GM19043 (cell line): ENCODE results near the gene SPTBN5.

Experiments used
- ATAC-seq: cut with Tn5 transposase; IDR thresholded peaks from one replicate; pipeline ENCODE4 v1.9.1; 2021; ENCODE audit warnings: low read depth; ENCODE audit not compliant: unreplicated experiment

Gene SPTBN5

DNA sequence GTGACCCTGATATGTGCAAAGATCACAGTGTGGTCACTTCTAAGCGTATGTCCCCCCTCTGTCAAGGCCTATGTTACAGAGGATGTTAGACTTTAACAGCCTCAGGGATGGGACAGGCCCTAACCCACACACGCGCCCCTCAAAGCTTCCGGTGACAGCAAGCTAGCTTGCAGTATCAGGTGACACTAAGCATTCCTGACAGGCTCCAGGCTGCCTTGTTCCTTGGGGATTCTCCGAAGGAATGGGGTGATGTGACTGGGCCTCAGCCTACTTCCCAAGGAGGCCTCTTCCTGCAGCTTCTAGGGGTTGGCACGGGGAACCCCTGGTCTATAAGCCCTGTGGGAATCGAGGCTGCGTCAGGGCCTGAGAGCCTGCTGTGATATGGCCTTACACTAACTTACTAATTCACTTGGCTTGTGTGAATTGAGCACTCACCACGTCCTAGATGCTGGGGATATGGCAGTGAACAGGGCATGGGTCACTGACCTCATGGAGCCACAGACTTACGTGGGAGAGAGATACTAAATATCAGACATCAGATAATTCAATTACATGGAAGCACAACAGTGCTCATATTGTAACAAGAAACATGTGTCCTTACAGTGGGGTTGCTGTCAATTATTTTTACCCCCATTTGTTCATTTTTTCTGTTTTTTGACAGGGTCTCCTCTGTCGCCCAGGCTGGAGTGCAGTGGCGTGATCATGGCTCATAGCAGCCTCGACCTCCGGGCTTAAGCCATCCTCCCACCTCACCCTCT, 11.4 kb upstream of the SPTBN5 start:
- no peak for ATAC-seq

- ATAC-seq = no peak
Measured at GRCh38 chr15:41904541-41905005, 10.7 kb upstream of the SPTBN5 start.

DNA sequence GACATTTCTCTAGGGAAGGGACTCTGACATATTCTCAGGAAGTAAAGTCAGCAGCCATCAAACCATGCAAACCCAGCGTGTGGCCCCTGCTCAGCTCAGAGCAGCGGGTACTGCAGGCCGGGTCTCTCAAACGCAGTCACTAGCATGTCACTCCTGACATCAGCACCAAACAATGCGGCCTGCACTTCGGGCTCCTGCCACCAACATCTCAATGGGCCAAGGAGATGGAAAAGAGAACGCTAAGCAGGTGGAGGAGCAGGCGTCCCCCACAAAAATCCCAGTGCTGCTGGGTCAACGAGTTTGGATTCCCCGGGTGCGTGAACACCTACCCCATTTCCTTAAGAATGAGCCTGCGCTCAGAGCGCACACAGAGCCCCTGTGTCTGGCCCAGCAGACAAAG, 9.9 kb upstream of the SPTBN5 start:
- no peak for ATAC-seq

DNA sequence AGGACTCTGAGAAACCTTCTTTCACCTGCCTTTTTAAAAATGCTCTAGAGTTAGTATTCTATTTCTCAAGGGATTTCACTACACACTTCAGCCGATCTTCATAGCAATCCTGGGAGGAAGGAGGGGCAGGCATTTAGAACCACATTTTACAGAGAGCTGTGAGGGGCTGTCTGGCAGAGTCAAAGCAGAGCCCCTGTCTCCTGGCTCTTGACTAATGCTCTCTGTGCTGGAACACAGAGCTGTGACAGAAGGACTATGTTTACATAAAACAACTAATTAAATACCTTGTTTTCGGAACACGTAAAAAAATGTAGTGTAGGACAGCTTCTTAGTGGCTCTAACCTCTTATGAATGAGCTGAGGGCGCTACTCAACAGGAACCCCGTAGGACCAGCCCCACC, 7.6 kb upstream of the SPTBN5 start:
- no peak for ATAC-seq

GRCh38 chr15:41900526-41901380, 6.9 kb upstream of the SPTBN5 start:
- ATAC-seq = no peak

GRCh38 chr15:41899854-41900442, 6.1 kb upstream of the SPTBN5 start:
- ATAC-seq = no peak

DNA sequence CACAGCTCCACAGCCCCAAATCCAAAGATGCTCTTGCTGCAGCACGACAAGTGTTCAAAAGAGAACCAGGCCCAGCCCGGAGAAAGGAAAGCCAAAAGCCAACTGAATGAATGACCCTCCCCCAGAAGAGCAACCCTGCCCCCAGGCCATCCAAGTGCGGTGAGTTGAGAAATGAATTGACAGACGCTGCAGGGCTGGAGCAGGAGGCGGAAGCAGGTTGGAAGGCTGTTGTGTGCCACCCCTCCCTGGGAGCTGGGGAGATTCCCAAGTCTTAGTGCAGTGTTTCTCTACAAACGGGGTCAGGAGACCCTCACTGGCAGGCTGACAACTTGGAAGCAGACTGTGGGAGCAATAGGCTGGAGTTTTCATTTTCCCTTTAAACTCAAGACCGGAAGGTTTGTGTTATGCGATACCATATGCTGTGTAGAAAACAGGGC, 3.5 kb upstream of the SPTBN5 start:
- ATAC-seq = no peak

DNA sequence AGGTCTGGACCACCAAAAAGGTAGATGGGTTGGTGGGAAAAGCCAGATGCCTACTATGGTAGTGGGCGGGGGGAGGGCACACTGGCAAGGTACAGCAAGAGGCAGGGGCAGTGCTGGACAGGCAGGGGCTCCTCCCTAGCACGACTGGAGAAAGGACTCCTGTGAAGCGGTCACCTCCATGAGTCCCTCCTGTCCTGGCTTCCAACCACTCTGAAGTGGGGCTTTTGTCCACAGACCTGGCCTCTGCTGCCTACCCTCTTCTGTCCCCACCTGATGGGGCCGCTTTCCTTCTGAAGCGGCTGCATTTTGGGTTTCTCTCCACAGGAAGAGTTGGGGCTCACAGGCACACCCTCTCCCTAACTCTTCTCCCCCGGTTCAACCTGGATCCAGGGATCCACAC, 2.7 kb upstream of the SPTBN5 start:
- no peak for ATAC-seq

DNA sequence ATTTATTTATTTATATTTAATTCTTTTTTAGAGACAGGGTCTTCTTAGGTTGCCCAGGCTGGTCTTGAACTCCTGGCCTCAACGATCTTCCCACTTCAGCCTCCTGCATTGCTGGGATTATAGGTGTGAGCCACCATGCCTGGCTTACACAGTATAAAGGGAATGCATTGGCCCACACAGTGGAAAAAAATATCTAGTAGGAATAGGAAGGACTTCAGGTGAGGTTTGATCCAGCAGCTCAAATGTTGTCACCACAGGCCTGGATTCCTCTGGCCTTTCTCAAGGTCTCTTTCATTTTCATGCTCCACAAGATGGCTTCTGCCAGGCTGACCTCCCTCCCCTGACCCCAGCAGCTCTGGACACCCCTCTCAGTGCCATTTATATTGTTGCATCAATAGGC, 2.1 kb upstream of the SPTBN5 start:
- no peak for ATAC-seq

GRCh38 chr15:41895491-41895890, 1.6 kb upstream of the SPTBN5 start:
- no peak for ATAC-seq

DNA sequence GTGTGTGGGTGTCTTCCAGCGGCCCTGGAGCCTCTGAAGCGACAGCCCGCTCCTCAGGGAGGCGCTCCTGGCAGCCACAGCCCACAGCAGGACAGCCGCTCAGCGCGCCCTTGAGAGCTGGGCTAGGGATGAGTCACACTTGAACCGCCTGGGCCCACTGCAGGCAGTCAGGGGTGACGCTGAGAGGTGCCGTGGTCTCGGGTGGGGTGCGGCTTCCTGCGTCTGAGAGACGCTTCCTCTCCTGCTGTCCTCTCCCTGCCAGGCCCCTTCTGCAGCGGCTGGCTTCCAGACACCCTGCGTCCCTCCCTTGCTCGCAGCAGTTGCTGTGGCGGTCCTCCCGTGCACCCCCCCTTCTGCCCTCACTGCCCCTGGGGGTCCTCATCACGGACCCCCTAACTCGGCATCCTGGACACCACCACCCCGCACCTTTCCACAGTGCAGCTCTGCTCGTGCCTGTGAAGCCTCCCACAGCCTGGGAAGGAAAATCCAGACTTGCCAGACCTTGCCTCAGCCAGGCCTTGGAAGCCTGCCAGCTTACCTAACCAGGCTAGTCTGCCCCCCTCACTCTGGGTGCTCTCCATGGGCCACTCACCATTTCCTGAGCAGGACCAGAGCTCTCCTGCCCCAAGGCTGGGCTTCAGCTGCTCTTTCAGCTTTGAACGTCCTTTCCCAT, 1.1 kb upstream of the SPTBN5 start:
- ATAC-seq = peak; percentile 84

- no peak for ATAC-seq
Measured at GRCh38 chr15:41894251-41894790, 468 bp upstream of the SPTBN5 start.

DNA sequence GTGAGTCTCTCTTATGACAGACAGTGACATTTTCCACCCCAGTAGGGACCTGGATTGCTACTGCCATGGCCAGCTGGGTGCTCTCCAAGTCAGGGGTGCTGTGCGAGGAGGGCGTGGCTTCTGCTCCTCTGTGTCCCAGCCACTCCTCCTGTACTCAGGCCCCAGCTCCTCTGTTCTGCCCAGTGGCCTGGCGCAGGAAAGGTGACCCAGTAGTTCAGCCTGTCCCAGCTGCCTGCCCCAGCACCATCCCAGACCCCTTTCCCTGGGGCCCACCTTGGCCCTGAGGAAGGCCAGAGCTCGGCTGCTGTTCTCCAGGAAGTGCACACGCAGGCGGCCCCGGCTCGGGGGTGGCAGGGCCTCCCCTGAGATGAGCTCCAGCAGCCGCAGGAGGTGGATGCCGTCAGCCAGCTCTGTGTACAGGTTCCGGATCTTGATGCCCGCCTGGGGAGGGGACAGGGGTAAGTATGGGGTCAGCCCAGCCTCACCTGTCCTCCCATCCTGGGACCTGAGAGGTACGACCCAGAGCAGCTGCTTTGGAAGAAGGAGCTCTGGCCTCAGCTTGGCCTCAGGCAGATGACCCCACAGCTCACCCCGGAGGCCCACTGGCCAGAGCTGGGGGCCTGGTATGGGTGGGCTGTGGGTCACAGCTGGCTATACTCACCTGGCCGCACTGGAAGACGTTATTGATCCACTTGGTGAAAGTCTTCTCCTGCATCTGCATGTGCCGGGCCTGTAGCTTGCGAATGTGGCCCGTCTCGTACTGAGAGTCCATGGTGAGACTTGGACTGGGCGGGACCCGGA, 1.0 kb downstream of the SPTBN5 start:
- no peak for ATAC-seq

GRCh38 chr15:41891946-41892345, 1.9 kb downstream of the SPTBN5 start:
- ATAC-seq = no peak

DNA sequence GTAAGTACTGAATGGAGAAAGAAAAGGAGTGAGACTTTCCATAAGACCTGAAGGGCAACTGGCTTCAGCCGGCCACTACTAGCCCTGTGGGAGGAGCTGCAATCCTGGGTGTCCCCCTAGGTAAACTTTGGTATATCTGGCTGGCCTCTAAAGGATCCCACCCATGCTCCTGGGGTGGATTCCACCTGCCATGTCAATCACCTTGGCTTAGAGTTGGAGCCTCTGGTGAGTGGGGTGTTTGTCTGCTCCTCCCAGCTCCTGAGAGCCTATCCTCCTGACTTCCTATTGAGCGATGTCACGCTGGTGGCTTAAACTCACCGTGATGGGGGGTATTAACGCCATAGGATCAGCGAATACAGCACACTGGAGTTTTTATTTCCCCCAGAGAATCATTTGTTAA, 2.6 kb downstream of the SPTBN5 start:
- no peak for ATAC-seq

- ATAC-seq = no peak
Measured at GRCh38 chr15:41890050-41890690, 3.7 kb downstream of the SPTBN5 start.

DNA sequence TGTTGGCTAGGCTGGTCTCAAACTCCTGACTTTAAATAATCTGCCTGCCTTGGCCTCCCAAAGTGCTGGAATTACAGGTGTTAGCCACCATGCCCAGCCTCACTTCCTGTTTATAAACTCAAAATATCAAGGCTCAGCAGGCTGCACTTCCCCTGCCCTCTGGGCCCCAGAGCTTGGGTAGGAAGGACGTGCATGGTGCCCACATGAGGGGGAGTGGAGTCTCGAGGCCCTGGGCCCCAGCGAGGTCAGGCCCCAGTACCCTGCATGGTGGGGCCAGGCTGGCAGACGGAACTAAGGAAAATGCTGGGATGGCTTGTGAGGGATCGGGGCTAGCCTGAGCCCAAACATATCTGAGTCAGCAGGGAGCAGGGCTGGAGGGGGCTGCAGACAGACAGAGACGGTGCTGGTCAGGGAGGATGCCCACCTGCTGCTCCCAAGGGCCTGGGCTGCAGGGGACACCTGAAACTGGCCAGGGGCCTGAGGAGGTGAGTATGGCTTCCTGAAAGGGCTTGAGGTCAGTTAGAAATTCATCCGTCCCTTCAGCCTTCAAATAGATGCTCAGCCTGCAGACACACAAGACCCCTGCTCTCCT, 5.1 kb downstream of the SPTBN5 start:
- no peak for ATAC-seq

DNA sequence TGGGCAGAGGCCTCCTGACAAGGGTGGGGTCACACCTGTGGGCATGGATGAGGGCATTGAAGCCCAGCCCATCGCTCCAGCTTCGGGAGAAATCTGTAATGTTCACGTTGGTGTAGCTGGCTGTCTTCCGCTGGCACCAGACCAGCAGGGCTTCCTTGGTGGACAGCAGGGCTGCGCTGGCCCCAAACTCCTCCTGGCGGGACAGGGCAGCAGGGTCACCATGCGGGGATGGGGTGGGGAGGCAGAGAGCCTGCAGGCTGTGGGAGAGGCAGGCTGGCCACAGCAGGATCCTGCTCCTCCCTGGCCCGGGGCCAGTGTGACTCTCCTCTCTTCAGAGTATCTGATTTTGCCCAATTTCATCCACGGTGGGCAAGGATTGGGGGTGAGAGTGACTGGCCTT, 6.0 kb downstream of the SPTBN5 start:
- ATAC-seq = no peak

DNA sequence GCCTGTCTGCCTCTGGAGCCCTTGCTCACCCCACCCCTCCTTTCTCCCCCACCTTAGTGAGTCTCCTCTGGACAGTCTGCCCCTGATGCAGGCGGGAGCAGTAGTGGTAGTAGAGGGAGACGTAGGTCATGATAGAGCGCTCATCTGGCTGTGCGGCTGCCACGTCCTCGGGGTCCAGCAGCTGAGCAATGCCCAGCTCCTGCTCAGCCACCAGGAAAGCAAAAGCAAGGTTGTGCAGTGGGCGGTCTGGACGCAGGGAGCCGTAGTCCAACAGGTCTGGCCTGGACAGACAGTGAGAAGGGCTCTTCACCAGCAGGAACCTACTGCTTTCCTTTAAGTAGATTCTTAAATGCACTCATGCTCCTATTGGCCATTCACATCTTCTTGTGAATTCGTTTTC, 6.7 kb downstream of the SPTBN5 start:
- no peak for ATAC-seq
